SK-N-SH (cell line): ENCODE results near the gene SRGAP1. TPM values are rescaled to one million over a fixed set of nuclear protein-coding genes. Genes with fewer than 3 reads are reported as not detected.

Experiments used
- CTCF ChIA-PET: fragments of 300-600, 350-600 bp; formaldehyde crosslinking; extraction: SDS; loops from one replicate; lab custom pipeline; 2021; lab: Yijun Ruan, JAX
- POLR2A ChIA-PET: fragments of 350-600 bp; sonication (Branson Sonifier 250); formaldehyde crosslinking; extraction: SDS; loops from one replicate; lab custom pipeline; 2020; ENCODE audit warnings: antibody characterized with exemption, inconsistent platforms; lab: Yijun Ruan, JAX
- DNase-seq: peaks from one replicate; pipeline ENCODE4 v3.0.0; 2012
- H2AFZ ChIP-seq: fragments of 200-600 bp; sonication (generic); 2 replicates; pipeline ENCODE4 v1.8.1; 2016; ENCODE audit warnings: antibody characterized with exemption, mild to moderate bottlenecking, low read depth
- H3F3A ChIP-seq: fragments of 200-600 bp; sonication (generic); replicated peaks from 2 replicates; pipeline ENCODE3; 2016; ENCODE audit warnings: antibody characterized with exemption, mild to moderate bottlenecking; ENCODE audit not compliant: insufficient read depth
- H3K27ac ChIP-seq, 2 experiments: fragments of 200-500 bp in 1 of 2; fragments of 200-600 bp in 1 of 2; sonication (Bioruptor generic) in 1 of 2; sonication (generic), shearing (Covaris generic) in 1 of 2; 2 replicates each; pipeline versions ENCODE4 v1.5.1 to v1.6.1; 2014 to 2016; ENCODE audit warnings: low read depth in 2 of 2, inconsistent platforms in 1 of 2, low read length in 1 of 2, mild to moderate bottlenecking in 1 of 2, mixed read lengths in 1 of 2
- H3K27me3 ChIP-seq: fragments of 200-600 bp; sonication (generic), shearing (Covaris generic); 2 replicates; pipeline ENCODE4 v1.6.1; 2016; ENCODE audit warnings: mixed run types; ENCODE audit not compliant: insufficient read depth
- H3K36me3 ChIP-seq, 2 experiments: fragments of 200-500 bp in 1 of 2; fragments of 200-600 bp in 1 of 2; sonication (Bioruptor generic) in 1 of 2; sonication (generic) in 1 of 2; replicated peaks in 1 of 2; 2 replicates each; pipeline versions ENCODE3 to v1.5.1; 2014 to 2016; ENCODE audit warnings: low read length in 1 of 2, mild to moderate bottlenecking in 1 of 2; ENCODE audit not compliant: insufficient read depth in 2 of 2, control insufficient read depth in 1 of 2
- H3K4me1 ChIP-seq, 2 experiments: fragments of 200-500 bp in 1 of 2; fragments of 200-600 bp in 1 of 2; sonication (Bioruptor generic) in 1 of 2; sonication (generic), shearing (Covaris generic) in 1 of 2; 2 replicates each; pipeline versions ENCODE4 v1.5.1 to v1.6.1; 2014 to 2016; ENCODE audit warnings: low read depth in 1 of 2, low read length in 1 of 2, mixed run types in 1 of 2; ENCODE audit not compliant: insufficient read depth in 2 of 2, control insufficient read depth in 1 of 2
- H3K4me2 ChIP-seq: fragments of 200-600 bp; sonication (generic), shearing (Covaris generic); 2 replicates; pipeline ENCODE4 v1.6.1; 2017; ENCODE audit warnings: mixed run types
- H3K4me3 ChIP-seq, 2 experiments: fragments of 200-500 bp in 1 of 2; fragments of 200-600 bp in 1 of 2; sonication (Bioruptor generic) in 1 of 2; sonication (generic), shearing (Covaris generic) in 1 of 2; 2 replicates each; pipeline versions ENCODE4 v1.5.1 to v1.8.1; 2014 to 2016; ENCODE audit warnings: low read depth in 2 of 2, inconsistent platforms in 1 of 2, low read length in 1 of 2, mild to moderate bottlenecking in 1 of 2, mixed read lengths in 1 of 2, moderate library complexity in 1 of 2
- H3K79me2 ChIP-seq: fragments of 200-600 bp; sonication (generic); 2 replicates; pipeline ENCODE4 v1.8.1; 2017; ENCODE audit warnings: mild to moderate bottlenecking; ENCODE audit not compliant: insufficient read depth
- H3K9ac ChIP-seq: fragments of 200-600 bp; sonication (generic); 2 replicates; pipeline ENCODE4 v1.6.1; 2017; ENCODE audit warnings: mixed run types
- H3K9me2 ChIP-seq: fragments of 200-600 bp; sonication (generic); 2 replicates; pipeline ENCODE4 v1.6.1; 2017; ENCODE audit warnings: mixed run types
- H3K9me3 ChIP-seq: fragments of 200-600 bp; sonication (generic); 2 replicates; pipeline ENCODE4 v1.6.1; 2017; ENCODE audit warnings: mixed run types, mild to moderate bottlenecking, moderate library complexity
- H4K20me1 ChIP-seq: fragments of 200-600 bp; sonication (generic); 2 replicates; pipeline ENCODE4 v1.6.1; 2017; ENCODE audit warnings: mild to moderate bottlenecking, mixed run types; ENCODE audit not compliant: insufficient read depth
- ELF1 ChIP-seq: IDR thresholded peaks from 2 replicates; pipeline ENCODE4 v1.4.0; 2012
- EP300 ChIP-seq, 2 experiments: IDR thresholded peaks; 2 replicates each; pipeline versions ENCODE4 v1.4.0 to v1.6.1; 2012; ENCODE audit warnings: borderline replicate concordance in 1 of 2, low read depth in 1 of 2, low read length in 1 of 2
- EZH2phosphoT487 ChIP-seq: fragments of 200-600 bp; sonication (generic); IDR thresholded peaks from 2 replicates; pipeline ENCODE4 v1.6.1; 2017; ENCODE audit warnings: low read depth, mixed run types, mild to moderate bottlenecking, antibody characterized with exemption, moderate library complexity, borderline replicate concordance
- FOSL2 ChIP-seq: IDR thresholded peaks from 2 replicates; pipeline ENCODE4 v1.4.0; 2012; ENCODE audit warnings: low read depth, mild to moderate bottlenecking, moderate library complexity, borderline replicate concordance
- FOXM1 ChIP-seq: IDR thresholded peaks from 2 replicates; pipeline ENCODE4 v1.4.0; 2012; ENCODE audit warnings: low read depth, mild to moderate bottlenecking
- GABPA ChIP-seq: IDR thresholded peaks from 2 replicates; pipeline ENCODE4 v1.4.0; 2012; ENCODE audit warnings: low read depth, mild to moderate bottlenecking
- GATA2 ChIP-seq: sonication (generic); formaldehyde crosslinking; IDR thresholded peaks from 2 replicates; pipeline ENCODE4 v1.5.0; 2020; ENCODE audit warnings: mild to moderate bottlenecking, missing genetic modification reagents
- IRF3 ChIP-seq: fragments of 150-350 bp; IDR thresholded peaks from 2 replicates; pipeline ENCODE4 v1.6.1; 2016; ENCODE audit warnings: mild to moderate bottlenecking, low read depth, low read length
- JUND ChIP-seq: IDR thresholded peaks from 2 replicates; pipeline ENCODE4 v1.4.0; 2012
- MAX ChIP-seq: IDR thresholded peaks from 2 replicates; pipeline ENCODE4 v1.4.0; 2012; ENCODE audit warnings: low read depth
- MEF2A ChIP-seq: IDR thresholded peaks from 2 replicates; pipeline ENCODE4 v1.4.0; 2012; ENCODE audit warnings: low read depth, borderline replicate concordance
- NFIC ChIP-seq: IDR thresholded peaks from 2 replicates; pipeline ENCODE4 v1.4.0; 2012; ENCODE audit warnings: borderline replicate concordance
- PBX3 ChIP-seq: IDR thresholded peaks from 2 replicates; pipeline ENCODE4; 2012
- RCOR1 ChIP-seq: fragments of 150-350 bp; IDR thresholded peaks from 2 replicates; pipeline ENCODE4 v1.6.1; 2017; ENCODE audit warnings: antibody characterized with exemption, low read length
- RXRA ChIP-seq: IDR thresholded peaks from 2 replicates; pipeline ENCODE4 v1.4.0; 2012; ENCODE audit warnings: low read depth, mild to moderate bottlenecking, borderline replicate concordance
- SMC3 ChIP-seq: IDR thresholded peaks from 2 replicates; pipeline ENCODE4 v1.6.1; 2012; ENCODE audit warnings: low read depth, low read length, improper control_type of control experiment
- TAF1 ChIP-seq: IDR thresholded peaks from 2 replicates; pipeline ENCODE4 v1.6.1; 2012; ENCODE audit warnings: low read depth, mild to moderate bottlenecking, low read length, moderate library complexity, borderline replicate concordance
- TEAD4 ChIP-seq: IDR thresholded peaks from 2 replicates; pipeline ENCODE4 v1.4.0; 2012; ENCODE audit warnings: mild to moderate bottlenecking, borderline replicate concordance; ENCODE audit not compliant: insufficient read depth
- YY1 ChIP-seq: IDR thresholded peaks from 2 replicates; pipeline ENCODE4 v1.4.0; 2012; ENCODE audit warnings: low read depth, mild to moderate bottlenecking
- ZBTB33 ChIP-seq: IDR thresholded peaks from 2 replicates; pipeline ENCODE4 v1.4.0; 2012; ENCODE audit warnings: low read depth, borderline replicate concordance
- whole genome bisulfite sequencing: methylation state at CpG from one replicate; pipeline ENCODE4 v1.1.6; 2017; ENCODE audit warnings: low lambda C conversion rate; 5-methylcytosine and 5-hydroxymethylcytosine counted together
- polyA plus RNA-seq, 3 experiments: library from polyadenylated mRNA; depleted of rRNA; stranded (reverse); fragments of >200 nt; gene quantifications; 2 replicates each; pipeline ENCODE4 v1.2.3, GENCODE V29; 2012

SRGAP1 gene
- polyA plus RNA-seq, 1 of the 3 experiments (the other 2 are of a cell fraction), result 2.6 TPM

GRCh38 chr12:64180951-64181350 lies 336.5 kb downstream of the SRGAP1 start:
- no peaks in the 10 kb centered on the region for H3K9me2 ChIP-seq
- TF ChIP-seq GATA2 (CRISPR knock-in tag), result no peak
- TF ChIP-seq NFIC, result peak; percentile 46; the same call in 1 of the 2 replicates
- TF ChIP-seq RCOR1, result no peak
- peak; percentile 49 for TF ChIP-seq GABPA
- no peak for TF ChIP-seq YY1
- peak; percentile 27; the same call in 1 of the 2 replicates for TF ChIP-seq PBX3
- no peak for TF ChIP-seq FOSL2
- TF ChIP-seq ELF1, result no peak
- DNase-seq, result no peak
- peak overlapping the region in 1 of 2 experiments; percentile 42; a peak in 3 of 4 replicates for H3K4me3 ChIP-seq
- H2AFZ ChIP-seq, result peak overlapping the region; percentile 66
- no peaks in the 10 kb centered on the region for H3K27me3 ChIP-seq
- peaks cover 50% of the 10 kb centered on the region for H3F3A ChIP-seq
- peak overlapping the region; percentile 78 to 98; a peak in 3 of 4 replicates for H3K27ac ChIP-seq
- H4K20me1 ChIP-seq, result no peaks in the 10 kb centered on the region
- ChIA-PET POLR2A (interaction anchor here (2.1 kb wide), 1 partner anchor 337 kb away, joined by 13 read pairs; the partner anchor contains the start of gene SRGAP1), CTCF (interaction anchor here (0.7 to 4.2 kb wide), 26 partner anchors 8 to 353 kb away, joined by 3 to 71 read pairs (median 4); partner anchors contain the start of gene SRGAP1)
- peak overlapping the region; percentile 73 for H3K4me2 ChIP-seq
- peaks cover 3 to 27% of the 10 kb centered on the region in 2 experiments for H3K4me1 ChIP-seq
- no peaks in the 10 kb centered on the region for H3K36me3 ChIP-seq
- WGBS, result 22% methylated on average over 5 of the region's 5 CpGs
- H3K9ac ChIP-seq, result peak overlapping the region; percentile 76
- no peaks in the 10 kb centered on the region for H3K79me2 ChIP-seq
- H3K9me3 ChIP-seq, result no peaks in the 10 kb centered on the region

- peak; percentile 50 for DNase-seq
- peak overlapping the region; percentile 66 for H2AFZ ChIP-seq
- peak overlapping the region; percentile 78 to 98; a peak in 3 of 4 replicates for H3K27ac ChIP-seq
- peak overlapping the region; percentile 73 for H3K4me2 ChIP-seq
- peaks cover 5 to 29% of the 10 kb centered on the region in 2 experiments for H3K4me1 ChIP-seq
- H4K20me1 ChIP-seq, result no peaks in the 10 kb centered on the region
- H3F3A ChIP-seq, result peaks cover 50% of the 10 kb centered on the region
- H3K27me3 ChIP-seq, result no peaks in the 10 kb centered on the region
- no peaks in the 10 kb centered on the region for H3K36me3 ChIP-seq
- H3K9me2 ChIP-seq, result no peaks in the 10 kb centered on the region
- POLR2A ChIA-PET, result interaction anchor here (2.1 kb wide), 1 partner anchor 338 kb away, joined by 13 read pairs; the partner anchor contains the start of gene SRGAP1
- 38% methylated on average over 3 of the region's 3 CpGs for WGBS
- H3K9me3 ChIP-seq, result no peaks in the 10 kb centered on the region
- H3K4me3 ChIP-seq, result peak overlapping the region in 1 of 2 experiments; percentile 42; a peak in 3 of 4 replicates
- H3K9ac ChIP-seq, result peak overlapping the region; percentile 76
- CTCF ChIA-PET, result interaction anchor here (0.6 to 4.2 kb wide), 44 partner anchors 9 to 354 kb away, joined by 3 to 71 read pairs (median 3); partner anchors contain the start of gene SRGAP1
- no peaks in the 10 kb centered on the region for H3K79me2 ChIP-seq
- no peak for TF ChIP-seq IRF3
- peak; percentile 92 for TF ChIP-seq JUND
- TF ChIP-seq MAX, result peak; percentile 70; the same call in 1 of the 2 replicates
- peak; percentile 85 for TF ChIP-seq PBX3
- peak; percentile 58; the same call in 1 of the 2 replicates for TF ChIP-seq ZBTB33
- peak; percentile 36; the same call in 1 of the 2 replicates for TF ChIP-seq TAF1
- peak; percentile 69; the same call in 1 of the 2 replicates for TF ChIP-seq TEAD4
- peak; percentile 84 for TF ChIP-seq SMC3
- peak; percentile 57; the same call in 1 of the 2 replicates for TF ChIP-seq RXRA
- TF ChIP-seq EP300 (IDR thresholded peaks at IDR 0.05; ENCODE audit: borderline replicate concordance in 1 of 2, low read depth in 1 of 2, low read length in 1 of 2), result peak in 1 of 2 experiments; percentile 92; a peak in 2 of 4 replicates
- peak; percentile 74; the same call in 1 of the 2 replicates for TF ChIP-seq FOXM1
- 0 out of 2 replicates have a peak, but pooled peaks have one; percentile 8 for TF ChIP-seq MEF2A
- no peak for TF ChIP-seq EZH2phosphoT487
These were observed 337.2 kb downstream of the SRGAP1 start for GRCh38 chr12:64181430-64182291.
